Liver (tissue), 9 donors: ENCODE results near the gene MAPK1. TPM values are rescaled to one million over a fixed set of nuclear protein-coding genes. Genes with fewer than 3 reads are reported as not detected.

Experiments
- DNase-seq: peaks from one replicate; pipeline ENCODE4 v3.0.0-alpha.2; 2017; ENCODE audit warnings: low spot score
- H3K27ac ChIP-seq, 2 donors: one replicate each; pipeline ENCODE4 v1.7.0; 2013; ENCODE audit warnings: inconsistent platforms in 2 of 2, low read length in 2 of 2, control low read depth in 1 of 2, low read depth in 1 of 2, mild to moderate bottlenecking in 1 of 2
- H3K27me3 ChIP-seq, 4 donors: one replicate each; pipeline versions ENCODE4 v1.6.1 to v1.7.0; 2013; ENCODE audit warnings: low read length in 3 of 4, inconsistent platforms in 1 of 4, mild to moderate bottlenecking in 1 of 4, moderate library complexity in 1 of 4; ENCODE audit not compliant: control insufficient read depth in 4 of 4, insufficient read depth in 4 of 4
- H3K36me3 ChIP-seq, 4 donors: one replicate each; pipeline versions ENCODE4 v1.6.1 to v1.7.0; 2013; ENCODE audit warnings: low read length in 3 of 4, mild to moderate bottlenecking in 3 of 4, low read depth in 1 of 4, moderate library complexity in 1 of 4; ENCODE audit not compliant: control insufficient read depth in 4 of 4, insufficient read depth in 3 of 4
- H3K4me1 ChIP-seq, 4 donors: one replicate each; pipeline versions ENCODE4 v1.6.1 to v1.7.0; 2013; ENCODE audit warnings: low read length in 3 of 4, mild to moderate bottlenecking in 3 of 4, moderate library complexity in 1 of 4; ENCODE audit not compliant: control insufficient read depth in 4 of 4, insufficient read depth in 4 of 4
- H3K4me3 ChIP-seq, 3 donors: one replicate each; pipeline versions ENCODE4 v1.6.1 to v1.7.0; 2013; ENCODE audit warnings: low read length in 3 of 3, control low read depth in 1 of 3, low read depth in 1 of 3, mild to moderate bottlenecking in 1 of 3
- H3K9ac ChIP-seq, 2 donors: one replicate each; pipeline ENCODE4 v1.7.0; 2013; ENCODE audit warnings: low read length in 2 of 2, mild to moderate bottlenecking in 2 of 2, moderate library complexity in 2 of 2, control low read depth in 1 of 2, low read depth in 1 of 2
- H3K9me3 ChIP-seq, 4 donors: one replicate each; pipeline versions ENCODE4 v1.6.1 to v1.7.0; 2013; ENCODE audit warnings: low read length in 3 of 4; ENCODE audit not compliant: control insufficient read depth in 4 of 4
- ATF3 ChIP-seq: IDR thresholded peaks from 2 replicates; pipeline ENCODE4 v1.6.1; 2016; ENCODE audit warnings: antibody characterized with exemption
- EGR1 ChIP-seq, 2 donors: IDR thresholded peaks; 2 replicates each; pipeline ENCODE4 v1.6.1; 2016 to 2018; ENCODE audit warnings: antibody characterized with exemption in 2 of 2, low read depth in 2 of 2
- JUND ChIP-seq, 2 donors: IDR thresholded peaks; 2 replicates each; pipeline ENCODE4 v1.6.1; 2016; ENCODE audit warnings: antibody characterized with exemption in 2 of 2
- MAX ChIP-seq: IDR thresholded peaks from 2 replicates; pipeline ENCODE4 v1.6.1; 2016; ENCODE audit warnings: antibody characterized with exemption
- NR2F2 ChIP-seq: IDR thresholded peaks from 2 replicates; pipeline ENCODE4 v1.6.1; 2016; ENCODE audit warnings: antibody characterized with exemption
- RAD21 ChIP-seq, 2 donors: IDR thresholded peaks; 2 replicates each; pipeline ENCODE4 v1.6.1; 2016; ENCODE audit warnings: antibody characterized with exemption in 2 of 2, mild to moderate bottlenecking in 2 of 2
- RXRA ChIP-seq, 2 donors: IDR thresholded peaks; 2 replicates each; pipeline ENCODE4 v1.6.1; 2017 to 2018; ENCODE audit warnings: antibody characterized with exemption in 2 of 2, mild to moderate bottlenecking in 1 of 2
- SP1 ChIP-seq: IDR thresholded peaks from 2 replicates; pipeline ENCODE4 v1.6.1; 2018; ENCODE audit warnings: antibody characterized with exemption, mild to moderate bottlenecking
- TAF1 ChIP-seq: conservative IDR thresholded peaks from 2 replicates; pipeline ENCODE4 v1.6.1; 2016; ENCODE audit warnings: antibody characterized with exemption, mild to moderate bottlenecking
- YY1 ChIP-seq: IDR thresholded peaks from 2 replicates; pipeline ENCODE4 v1.6.1; 2016; ENCODE audit warnings: antibody characterized with exemption, mild to moderate bottlenecking
- ZBTB33 ChIP-seq: IDR thresholded peaks from 2 replicates; pipeline ENCODE4 v1.6.1; 2016; ENCODE audit warnings: antibody characterized with exemption
- WGBS: extraction: QIAGEN DNeasy Blood & Tissue Kit; methylation state at CpG from one replicate; pipeline ENCODE4 v1.1.7; 2013; 5-methylcytosine and 5-hydroxymethylcytosine counted together
- polyA plus RNA-seq, 2 donors: library from polyadenylated mRNA; stranded (reverse) in 1 of 2; unstranded in 1 of 2; fragments of 200-250 nt in 1 of 2; fragments of >200 nt in 1 of 2; fragmentation: Nextera tagmentation in 1 of 2; extraction: Ambion mirVana in 1 of 2; gene quantifications; one replicate each; pipeline versions ENCODE4 v1.2.1 to v1.2.3, GENCODE V29; 2013 to 2015
- total RNA-seq, 2 donors: library from RNA; depleted of rRNA; stranded (reverse); fragments of >200 nt; gene quantifications; one replicate each; pipeline ENCODE4 v1.2.3, GENCODE V29; 2014
- donor health status: healthy.
- donor health status: healthy.
- donor health status: healthy.
- donor health status: healthy.
- donor health status: healthy.

MAPK1 gene
- total and polyA plus RNA-seq, 4 donors: 8.3 to 31.8 (median 22.8) TPM

GRCh38 chr22:21762712-21763581 lies 104.5 kb downstream of the MAPK1 start (continued):
- TF ChIP-seq ZBTB33 (no peak), JUND (IDR thresholded peaks at IDR 0.05) (no peak), MAX (no peak), ATF3 (no peak)

GRCh38 chr22:21761994-21762680 lies 105.3 kb downstream of the MAPK1 start:
- no peak overlapping the region for H3K9ac ChIP-seq
- no peaks in the 10 kb centered on the region for H3K4me1 ChIP-seq
- DNase-seq: no peak
- H3K4me3 ChIP-seq: no peak overlapping the region
- TF ChIP-seq ATF3 (no peak), RXRA (IDR thresholded peaks at IDR 0.05) (no peak), ZBTB33 (no peak), TAF1 (no peak), RAD21 (IDR thresholded peaks at IDR 0.05) (no peak)
- no peaks in the 10 kb centered on the region for H3K27me3 ChIP-seq
- peaks cover 6 to 63% (median 27%) of the 10 kb centered on the region in 4 donors for H3K36me3 ChIP-seq
- no peaks in the 10 kb centered on the region for H3K9me3 ChIP-seq
- no peak overlapping the region for H3K27ac ChIP-seq
- 96% methylated on average over 15 of the region's 15 CpGs for WGBS

GRCh38 chr22:21761086-21761485 lies 106.4 kb downstream of the MAPK1 start:
- H3K4me1 ChIP-seq: no peaks in the 10 kb centered on the region
- 94% methylated on average over 2 of the region's 2 CpGs for WGBS
- DNase-seq: no peak
- TF ChIP-seq EGR1 (IDR thresholded peaks at IDR 0.05; ENCODE audit: low read depth in 2 of 2) (no peak), YY1 (no peak), TAF1 (no peak), SP1 (no peak), NR2F2 (no peak)
- peaks cover 6 to 52% (median 23%) of the 10 kb centered on the region in 4 donors for H3K36me3 ChIP-seq
- H3K27ac ChIP-seq: no peak overlapping the region
- H3K4me3 ChIP-seq: no peak overlapping the region
- no peaks in the 10 kb centered on the region for H3K27me3 ChIP-seq
- H3K9me3 ChIP-seq: no peaks in the 10 kb centered on the region
- H3K9ac ChIP-seq: no peak overlapping the region
